Activated CD4-positive, alpha-beta T cell treated with anti-CD3 and anti-CD28 coated beads for 36 hours (primary cell): ENCODE measurements around the gene HNRNPA3. TPM values are rescaled to one million over a fixed set of nuclear protein-coding genes. Genes with fewer than 3 reads are reported as not detected.

ENCODE experiments used
- ATAC-seq: fragments of 200-7000 bp; cut with Tn5 transposase; one replicate; pipeline ENCODE4 v1.10.0; 2021; ENCODE audit warnings: mild to moderate bottlenecking, moderate library complexity
- CTCF ChIA-PET: fragments of 350-600 bp; sonication (Branson Sonifier 250); formaldehyde crosslinking; loops from one replicate; lab custom pipeline; 2021; ENCODE audit warnings: antibody characterized with exemption; lab: Charles Lee
- POLR2A ChIA-PET: fragments of 350-600 bp; sonication (Branson Sonifier 250); formaldehyde crosslinking; loops from one replicate; lab custom pipeline; 2021; ENCODE audit warnings: antibody characterized with exemption, inconsistent platforms; lab: Charles Lee
- DNase-seq: peaks from one replicate; pipeline ENCODE4 v3.0.0-alpha.2; 2020
- H3K27ac Mint-ChIP-seq: one replicate; pipeline ENCODE4 v1.8.0; 2021; ENCODE audit warnings: mixed read lengths
- H3K27me3 Mint-ChIP-seq: one replicate; pipeline ENCODE4 v1.8.0; 2021; ENCODE audit warnings: mixed read lengths
- H3K36me3 Mint-ChIP-seq: one replicate; pipeline ENCODE4 v1.8.0; 2021; ENCODE audit warnings: low read depth, mixed read lengths
- H3K4me1 Mint-ChIP-seq: one replicate; pipeline ENCODE4 v1.8.0; 2021; ENCODE audit warnings: mixed read lengths
- H3K4me3 Mint-ChIP-seq: one replicate; pipeline ENCODE4 v1.8.0; 2021; ENCODE audit warnings: mild to moderate bottlenecking, moderate library complexity, mixed read lengths
- H3K9me3 Mint-ChIP-seq: one replicate; pipeline ENCODE4 v1.8.0; 2021; ENCODE audit warnings: low read depth, mixed read lengths
- intact Hi-C, 2 experiments: fragments of 100-400 bp; cut with DNase I in 1 of 2; cut with micrococcal nuclease in 1 of 2; formaldehyde crosslinking; loops; one replicate each; pipeline versions ENCODE4 v1.14.2 to v1.15.1; 2022 to 2024; cut with DNase I, micrococcal nuclease
- microRNA-seq: library from miRNA; unstranded; fragments of <30 nt; microRNA quantifications from one replicate; pipeline ENCODE4 v1.2.0, GENCODE V29; 2021; ENCODE audit warnings: borderline replicate concordance
- total RNA-seq, 2 experiments: library from RNA; stranded (reverse); gene quantifications; one replicate each; pipeline ENCODE4 v1.2.3, GENCODE V29; 2021

HNRNPA3 gene
- total RNA-seq, 2 experiments from 2014 or later: 200 to 290 TPM

DNA sequence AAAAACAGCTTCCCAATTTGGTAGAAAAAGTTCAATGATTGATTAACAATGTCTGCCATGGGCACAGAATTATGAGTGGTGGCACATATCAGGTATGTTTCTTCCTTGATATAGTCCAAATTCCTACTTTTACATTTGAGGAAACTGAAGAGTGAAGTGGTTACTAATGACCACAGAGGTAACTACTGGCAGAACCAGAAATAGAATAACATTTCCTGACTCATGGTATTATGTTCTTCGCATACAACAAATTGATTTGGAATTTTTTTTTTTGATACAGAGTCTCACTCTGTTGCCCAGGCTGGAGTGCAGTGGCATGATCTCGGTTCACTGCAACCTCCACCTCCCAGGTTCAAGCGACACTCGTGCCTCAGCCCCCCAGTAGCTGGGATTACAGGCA, 57.9 kb downstream of the HNRNPA3 start:
- no peak overlapping the region for H3K4me3 Mint-ChIP-seq
- H3K27me3 Mint-ChIP-seq: no peaks in the 10 kb centered on the region
- ChIA-PET POLR2A (no interaction called here), CTCF (interaction anchor here (1.2 kb wide), 1 partner anchor 107 kb away, joined by 4 read pairs; no protein-coding TSS in a partner anchor)
- H3K36me3 Mint-ChIP-seq: no peaks in the 10 kb centered on the region
- H3K4me1 Mint-ChIP-seq: peaks cover 35% of the 10 kb centered on the region
- no peak overlapping the region for H3K27ac Mint-ChIP-seq
- intact Hi-C loops: no loop called here
- H3K9me3 Mint-ChIP-seq: no peaks in the 10 kb centered on the region
- DNase-seq (no peak), ATAC-seq (no peak)

DNA sequence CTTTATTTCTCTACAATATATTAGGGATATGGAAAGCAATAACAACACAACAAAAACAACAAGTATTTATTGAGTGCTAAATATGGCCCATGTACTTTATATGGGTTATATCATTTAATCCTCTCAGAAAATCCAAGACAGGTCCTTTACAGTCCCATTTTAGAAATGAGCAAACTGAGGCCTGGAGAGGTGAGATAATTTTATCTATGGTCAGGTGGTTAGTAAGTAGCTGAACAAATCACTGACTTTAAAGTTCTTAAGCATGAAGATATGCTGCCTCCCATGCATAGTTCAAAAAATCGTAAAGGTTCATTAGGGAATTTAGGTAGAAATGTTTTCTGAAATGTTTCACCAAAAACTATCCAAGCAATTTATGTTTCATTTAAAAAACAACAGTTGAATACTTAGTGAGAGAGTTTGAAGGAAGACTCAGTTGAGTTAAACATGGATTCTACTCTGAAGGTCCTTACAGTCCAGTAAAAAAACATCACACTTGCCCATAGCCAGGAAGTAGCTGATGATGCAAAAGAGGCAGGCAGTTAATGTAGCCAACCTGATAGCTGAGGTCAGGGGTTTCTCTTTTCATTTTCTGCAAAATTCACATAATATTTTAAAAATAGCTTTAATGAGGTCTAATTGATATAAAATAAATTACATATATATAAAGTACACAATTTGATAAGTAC, 59.5 kb downstream of the HNRNPA3 start:
- POLR2A ChIA-PET: no interaction called here
- Mint-ChIP-seq H3K4me1 (peaks cover 21% of the 10 kb centered on the region), H3K36me3 (no peaks in the 10 kb centered on the region), H3K4me3 (no peak overlapping the region), H3K27ac (no peak overlapping the region), H3K9me3 (no peaks in the 10 kb centered on the region), H3K27me3 (no peaks in the 10 kb centered on the region)
- DNase-seq (no peak), ATAC-seq (peak; percentile 33)
- CTCF ChIA-PET: interaction anchor here (0.6 to 2.8 kb wide), 10 partner anchors 7 to 132 kb away, joined by 3 to 8 read pairs (median 3); partner anchors contain the start of gene NFE2L2
- intact Hi-C loops: no loop called here

DNA sequence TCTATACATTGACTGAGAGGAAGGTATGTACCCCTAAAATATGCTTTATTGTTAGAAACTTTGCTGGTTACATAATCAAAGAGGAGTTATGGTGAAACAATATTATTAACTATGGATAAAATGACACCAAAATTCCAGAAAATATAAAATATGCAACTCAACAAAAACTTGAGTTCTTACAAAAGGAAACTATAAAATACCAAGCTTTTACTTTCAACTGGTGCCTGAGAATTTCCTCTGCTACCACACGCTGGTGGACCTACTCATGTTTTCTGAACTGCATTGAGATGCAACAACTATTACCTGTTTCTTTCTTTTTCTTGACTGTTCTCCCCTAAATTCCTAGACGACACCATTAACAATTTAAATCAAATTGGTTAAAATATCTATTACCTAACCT, 60.2 kb downstream of the HNRNPA3 start:
- Mint-ChIP-seq H3K27me3 (no peaks in the 10 kb centered on the region), H3K27ac (no peak overlapping the region), H3K36me3 (no peaks in the 10 kb centered on the region), H3K4me1 (peaks cover 16% of the 10 kb centered on the region), H3K4me3 (no peak overlapping the region), H3K9me3 (no peaks in the 10 kb centered on the region)
- intact Hi-C loops: no loop called here
- ChIA-PET CTCF (interaction anchor here (0.6 to 2.8 kb wide), 6 partner anchors 8 to 189 kb away, joined by 3 to 8 read pairs (median 5); partner anchors contain the start of gene NFE2L2), POLR2A (no interaction called here)
- ATAC-seq (no peak), DNase-seq (no peak)

DNA sequence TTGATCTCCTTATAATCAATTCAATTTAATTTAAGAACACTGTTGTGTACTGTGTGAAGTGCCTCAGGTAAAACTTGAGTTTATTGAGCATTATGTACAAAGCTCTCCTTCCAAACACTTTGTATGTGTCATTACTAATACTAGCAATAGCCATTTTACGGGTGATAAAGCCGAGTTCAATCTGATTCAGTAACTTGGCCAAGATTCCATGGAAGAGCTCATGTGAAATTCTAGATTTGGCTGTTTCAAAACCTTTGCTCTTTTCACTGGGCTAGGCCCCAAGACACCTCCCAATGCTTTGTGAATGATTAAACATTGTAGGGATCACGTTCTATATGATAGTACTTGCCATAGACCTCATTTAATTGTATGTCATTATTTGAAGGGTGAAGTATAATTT, 60.8 kb downstream of the HNRNPA3 start:
- Mint-ChIP-seq H3K9me3 (no peaks in the 10 kb centered on the region), H3K36me3 (no peaks in the 10 kb centered on the region), H3K4me3 (no peak overlapping the region), H3K27me3 (no peaks in the 10 kb centered on the region), H3K4me1 (peaks cover 16% of the 10 kb centered on the region), H3K27ac (no peak overlapping the region)
- no peak for ATAC-seq
- POLR2A ChIA-PET: no interaction called here
- no peak for DNase-seq
- CTCF ChIA-PET: interaction anchor here (0.8 to 2.8 kb wide), 5 partner anchors 9 to 108 kb away, joined by 3 to 8 read pairs (median 6); partner anchors contain the start of gene NFE2L2
- intact Hi-C loops: no loop called here

Small RNA genes within 50 kb of the gene (microRNA-seq; reads per million reads assigned to microRNA genes)
- not detected for gene MIR3128

Other genes with a start within 250 kb of the HNRNPA3 start
- 10 to 100 TPM; 56.6 to 81.5 TPM for gene NFE2L2, start 51.9 kb downstream of the HNRNPA3 start, total RNA-seq
- 10 to 100 TPM; 58.7 to 67.3 TPM for gene AGPS, start 180.0 kb downstream of the HNRNPA3 start, total RNA-seq